ENCODE data around the gene MEI4. TPM values are rescaled to one million over a fixed set of nuclear protein-coding genes. Genes with fewer than 3 reads are reported as not detected.

The MEI4 gene
- total RNA-seq, 1 donor from 2014 or later: 0.21 TPM

DNA sequence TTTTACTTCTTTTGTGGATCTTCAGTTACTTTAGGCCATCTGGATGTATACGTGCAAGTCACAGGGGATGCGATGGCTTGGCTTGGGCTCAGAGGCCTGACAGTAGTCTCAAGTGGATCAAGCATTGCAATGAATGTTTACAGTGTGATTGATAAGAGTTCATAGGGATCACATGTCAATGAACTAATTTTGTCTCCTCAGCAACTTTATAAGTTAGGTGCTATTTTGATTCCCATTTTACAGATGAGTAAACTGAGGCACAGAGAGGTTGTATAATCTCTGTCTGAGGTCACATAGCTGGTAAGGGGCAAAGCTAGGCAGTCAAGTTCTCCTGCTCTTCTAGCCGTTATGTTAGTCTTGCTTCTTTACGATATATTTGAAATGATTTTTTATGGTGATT, 13.5 kb downstream of the MEI4 start:
- no peaks in the 10 kb centered on the region for H3K36me3 ChIP-seq (ENCODE audit: control insufficient read depth, insufficient read depth, low read length)
- no peak overlapping the region for H3K4me3 ChIP-seq (ENCODE audit: low read depth, low read length)
- no peak for DNase-seq (ENCODE audit: low read depth)
- H3K27me3 ChIP-seq (ENCODE audit: control insufficient read depth, insufficient read depth, low read length): no peaks in the 10 kb centered on the region
- TF ChIP-seq, protein P1, sequence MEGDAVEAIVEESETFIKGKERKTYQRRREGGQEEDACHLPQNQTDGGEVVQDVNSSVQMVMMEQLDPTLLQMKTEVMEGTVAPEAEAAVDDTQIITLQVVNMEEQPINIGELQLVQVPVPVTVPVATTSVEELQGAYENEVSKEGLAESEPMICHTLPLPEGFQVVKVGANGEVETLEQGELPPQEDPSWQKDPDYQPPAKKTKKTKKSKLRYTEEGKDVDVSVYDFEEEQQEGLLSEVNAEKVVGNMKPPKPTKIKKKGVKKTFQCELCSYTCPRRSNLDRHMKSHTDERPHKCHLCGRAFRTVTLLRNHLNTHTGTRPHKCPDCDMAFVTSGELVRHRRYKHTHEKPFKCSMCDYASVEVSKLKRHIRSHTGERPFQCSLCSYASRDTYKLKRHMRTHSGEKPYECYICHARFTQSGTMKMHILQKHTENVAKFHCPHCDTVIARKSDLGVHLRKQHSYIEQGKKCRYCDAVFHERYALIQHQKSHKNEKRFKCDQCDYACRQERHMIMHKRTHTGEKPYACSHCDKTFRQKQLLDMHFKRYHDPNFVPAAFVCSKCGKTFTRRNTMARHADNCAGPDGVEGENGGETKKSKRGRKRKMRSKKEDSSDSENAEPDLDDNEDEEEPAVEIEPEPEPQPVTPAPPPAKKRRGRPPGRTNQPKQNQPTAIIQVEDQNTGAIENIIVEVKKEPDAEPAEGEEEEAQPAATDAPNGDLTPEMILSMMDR (IDR thresholded peaks at IDR 0.05; ENCODE audit: insufficient read depth, low read length, poor library complexity, severe bottlenecking): no peak

- no peaks in the 10 kb centered on the region for H3K36me3 ChIP-seq (ENCODE audit: control insufficient read depth, insufficient read depth, low read length)
- no peak for DNase-seq (ENCODE audit: low read depth)
- H3K4me3 ChIP-seq (ENCODE audit: low read depth, low read length): no peak overlapping the region
- no peaks in the 10 kb centered on the region for H3K27me3 ChIP-seq (ENCODE audit: control insufficient read depth, insufficient read depth, low read length)
- TF ChIP-seq, protein P1 (IDR thresholded peaks at IDR 0.05; ENCODE audit: insufficient read depth, low read length, poor library complexity, severe bottlenecking): no peak
These were observed 14.0 kb downstream of the MEI4 start for GRCh38 chr6:77666846-77667245.

- DNase-seq (ENCODE audit: low read depth): no peak
- TF ChIP-seq, protein P1 (IDR thresholded peaks at IDR 0.05; ENCODE audit: insufficient read depth, low read length, poor library complexity, severe bottlenecking): no peak
- H3K27me3 ChIP-seq (ENCODE audit: control insufficient read depth, insufficient read depth, low read length): no peaks in the 10 kb centered on the region
- H3K36me3 ChIP-seq (ENCODE audit: control insufficient read depth, insufficient read depth, low read length): no peaks in the 10 kb centered on the region
- no peak overlapping the region for H3K4me3 ChIP-seq (ENCODE audit: low read depth, low read length)
These were observed 17.1 kb downstream of the MEI4 start for GRCh38 chr6:77669913-77670312.

- H3K36me3 ChIP-seq (ENCODE audit: control insufficient read depth, insufficient read depth, low read length): no peaks in the 10 kb centered on the region
- no peak overlapping the region for H3K4me3 ChIP-seq (ENCODE audit: low read depth, low read length)
- H3K27me3 ChIP-seq (ENCODE audit: control insufficient read depth, insufficient read depth, low read length): no peaks in the 10 kb centered on the region
- TF ChIP-seq, protein P1 (IDR thresholded peaks at IDR 0.05; ENCODE audit: insufficient read depth, low read length, poor library complexity, severe bottlenecking): no peak
- DNase-seq (ENCODE audit: low read depth): no peak
These were observed 21.4 kb downstream of the MEI4 start for GRCh38 chr6:77674211-77674610.

DNA sequence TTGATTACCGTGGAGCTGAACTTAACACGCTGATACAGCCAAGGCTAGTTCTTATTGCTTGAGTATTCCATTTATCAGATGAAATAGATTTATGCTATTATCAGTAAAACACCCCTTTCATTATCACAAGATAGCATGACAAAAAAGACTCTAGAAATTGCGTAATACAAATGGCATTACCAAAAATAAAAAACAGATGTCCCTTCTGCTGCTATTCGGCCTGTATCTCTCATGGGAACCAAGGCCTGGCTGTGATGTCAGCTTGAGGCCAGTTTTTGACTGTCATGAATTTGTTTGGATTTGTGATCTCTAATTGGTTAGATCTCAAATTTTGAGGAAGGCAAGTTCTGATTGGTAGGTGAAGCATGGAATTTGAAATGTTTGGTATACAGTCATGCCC, 25.2 kb downstream of the MEI4 start:
- TF ChIP-seq, protein P1 (IDR thresholded peaks at IDR 0.05; ENCODE audit: insufficient read depth, low read length, poor library complexity, severe bottlenecking): no peak
- H3K27me3 ChIP-seq (ENCODE audit: control insufficient read depth, insufficient read depth, low read length): no peaks in the 10 kb centered on the region
- no peak for DNase-seq (ENCODE audit: low read depth)
- no peaks in the 10 kb centered on the region for H3K36me3 ChIP-seq (ENCODE audit: control insufficient read depth, insufficient read depth, low read length)
- no peak overlapping the region for H3K4me3 ChIP-seq (ENCODE audit: low read depth, low read length)

GRCh38 chr6:77683515-77683914, 30.7 kb downstream of the MEI4 start:
- H3K4me3 ChIP-seq (ENCODE audit: low read depth, low read length): no peak overlapping the region
- H3K27me3 ChIP-seq (ENCODE audit: control insufficient read depth, insufficient read depth, low read length): no peaks in the 10 kb centered on the region
- H3K36me3 ChIP-seq (ENCODE audit: control insufficient read depth, insufficient read depth, low read length): no peaks in the 10 kb centered on the region
- TF ChIP-seq, protein P1 (IDR thresholded peaks at IDR 0.05; ENCODE audit: insufficient read depth, low read length, poor library complexity, severe bottlenecking): no peak
- no peak for DNase-seq (ENCODE audit: low read depth)
